Measurements from ENCODE around the gene LUZP2.

GRCh38 chr11:24592360-24592759, 95.5 kb downstream of the LUZP2 start:
- TF ChIP-seq CTCF (IDR thresholded peaks at IDR 0.05; ENCODE audit: low read length) (no peak), EZH2 (IDR thresholded peaks at IDR 0.05; ENCODE audit: borderline replicate concordance, low read length) (no peak)
